Measurements from ENCODE around the gene ECI2. TPM values are rescaled to one million over a fixed set of nuclear protein-coding genes. Genes with fewer than 3 reads are reported as not detected.

Gene ECI2
- total RNA-seq, 1 donor from 2014 or later = 170 TPM

- intact Hi-C loops (cut with micrococcal nuclease) = no loop called here
- peaks cover 37% of the 10 kb centered on the region for H3K36me3 ChIP-seq
- H3K27me3 ChIP-seq (ENCODE audit: low read depth) = no peaks in the 10 kb centered on the region
- H3K27ac ChIP-seq (replicated peaks) = peak overlapping the region; percentile 95
- peak; percentile 26 for DNase-seq
- peak overlapping the region; percentile 81 for H3K4me3 ChIP-seq
- no peak for TF ChIP-seq CTCF (IDR thresholded peaks at IDR 0.05; ENCODE audit: borderline replicate concordance)
- peaks cover 34% of the 10 kb centered on the region for H3K4me1 ChIP-seq
- H3K9me3 ChIP-seq (replicated peaks) = no peaks in the 10 kb centered on the region
These were observed 1.2 kb downstream of the ECI2 start for GRCh38 chr6:4133941-4134838.

- intact Hi-C loops (cut with micrococcal nuclease) = no loop called here
- Histone ChIP-seq H3K9me3 (replicated peaks) (no peaks in the 10 kb centered on the region), H3K4me1 (peaks cover 32% of the 10 kb centered on the region), H3K27me3 (ENCODE audit: low read depth) (no peaks in the 10 kb centered on the region), H3K4me3 (no peak overlapping the region), H3K27ac (replicated peaks) (no peak overlapping the region), H3K36me3 (peaks cover 74% of the 10 kb centered on the region)
- DNase-seq = no peak
- no peak for TF ChIP-seq CTCF (IDR thresholded peaks at IDR 0.05; ENCODE audit: borderline replicate concordance)
These were observed 4.9 kb downstream of the ECI2 start for GRCh38 chr6:4130357-4130987.

GRCh38 chr6:4129446-4129845 lies 5.9 kb downstream of the ECI2 start:
- DNase-seq = no peak
- no peaks in the 10 kb centered on the region for H3K9me3 ChIP-seq (replicated peaks)
- intact Hi-C loops (cut with micrococcal nuclease) = loop anchor here (10.0 kb wide), 1 partner anchor 65 kb away; no protein-coding TSS in a partner anchor
- TF ChIP-seq CTCF (IDR thresholded peaks at IDR 0.05; ENCODE audit: borderline replicate concordance) = no peak
- no peak overlapping the region for H3K4me3 ChIP-seq
- H3K36me3 ChIP-seq = peaks cover 84% of the 10 kb centered on the region
- peaks cover 23% of the 10 kb centered on the region for H3K4me1 ChIP-seq
- H3K27ac ChIP-seq (replicated peaks) = no peak overlapping the region
- no peaks in the 10 kb centered on the region for H3K27me3 ChIP-seq (ENCODE audit: low read depth)

- no peak overlapping the region for H3K27ac ChIP-seq (replicated peaks)
- no peak for TF ChIP-seq CTCF (IDR thresholded peaks at IDR 0.05; ENCODE audit: borderline replicate concordance)
- no peak for DNase-seq
- intact Hi-C loops (cut with micrococcal nuclease) = loop anchor here (10.0 kb wide), 1 partner anchor 64 kb away; no protein-coding TSS in a partner anchor
- no peaks in the 10 kb centered on the region for H3K27me3 ChIP-seq (ENCODE audit: low read depth)
- H3K4me1 ChIP-seq = peaks cover 16% of the 10 kb centered on the region
- H3K4me3 ChIP-seq = no peak overlapping the region
- H3K9me3 ChIP-seq (replicated peaks) = no peaks in the 10 kb centered on the region
- H3K36me3 ChIP-seq = peaks cover 91% of the 10 kb centered on the region
These were observed 6.6 kb downstream of the ECI2 start for GRCh38 chr6:4128748-4129147.

GRCh38 chr6:4128072-4128471 lies 7.3 kb downstream of the ECI2 start:
- no peak for DNase-seq
- TF ChIP-seq CTCF (IDR thresholded peaks at IDR 0.05; ENCODE audit: borderline replicate concordance) = no peak
- Histone ChIP-seq H3K27me3 (ENCODE audit: low read depth) (no peaks in the 10 kb centered on the region), H3K36me3 (peaks cover 94% of the 10 kb centered on the region), H3K27ac (replicated peaks) (no peak overlapping the region), H3K4me1 (peaks cover 11% of the 10 kb centered on the region), H3K4me3 (no peak overlapping the region), H3K9me3 (replicated peaks) (no peaks in the 10 kb centered on the region)
- intact Hi-C loops (cut with micrococcal nuclease) = loop anchor here (10.0 kb wide), 1 partner anchor 63 kb away; no protein-coding TSS in a partner anchor

All from left ventricle myocardium inferior (tissue), 1 donor.